Fibroblast of lung (primary cell): ENCODE measurements around the gene PRR23E. TPM values are rescaled to one million over a fixed set of nuclear protein-coding genes. Genes with fewer than 3 reads are reported as not detected.

Source experiments
- DNase-seq, 2 donors: peaks; one replicate each; pipeline versions ENCODE4 v3.0.0 to v3.0.0-alpha.2; 2010; ENCODE audit warnings: low read depth in 2 of 2
- H2AFZ ChIP-seq: 2 replicates; pipeline ENCODE4 v1.5.1; 2012; ENCODE audit warnings: low read length, control low read depth, inconsistent platforms
- H3K27ac ChIP-seq: 2 replicates; pipeline ENCODE4 v1.5.1; 2011; ENCODE audit warnings: low read length, control low read depth; ENCODE audit not compliant: insufficient read depth
- H3K27me3 ChIP-seq: 2 replicates; pipeline ENCODE4 v1.5.1; 2011; ENCODE audit warnings: mild to moderate bottlenecking, low read length; ENCODE audit not compliant: control insufficient read depth, insufficient read depth
- H3K36me3 ChIP-seq: 2 replicates; pipeline ENCODE4 v1.5.1; 2011; ENCODE audit warnings: low read length; ENCODE audit not compliant: control insufficient read depth, insufficient read depth
- H3K4me1 ChIP-seq: 2 replicates; pipeline ENCODE4 v1.5.1; 2011; ENCODE audit warnings: low read length; ENCODE audit not compliant: control insufficient read depth, insufficient read depth; ENCODE audit errors: extremely low read depth
- H3K4me2 ChIP-seq: 2 replicates; pipeline ENCODE4 v1.5.1; 2011; ENCODE audit warnings: low read length, control low read depth; ENCODE audit not compliant: insufficient read depth; ENCODE audit errors: extremely low read depth
- H3K4me3 ChIP-seq, 4 experiments: fragments of 200-600 bp in 1 of 4; sonication (generic) in 1 of 4; replicated peaks in 1 of 4; 2 replicates each; pipeline ENCODE4 v1.5.1; 2011 to 2016; ENCODE audit warnings: low read length in 4 of 4, low read depth in 3 of 4, mild to moderate bottlenecking in 3 of 4, control low read depth in 2 of 4, inconsistent platforms in 1 of 4, mixed read lengths in 1 of 4; ENCODE audit not compliant: insufficient read depth in 1 of 4; ENCODE audit errors: control extremely low read depth in 1 of 4
- H3K79me2 ChIP-seq: 2 replicates; pipeline ENCODE4 v1.5.1; 2012; ENCODE audit warnings: mild to moderate bottlenecking, low read length, inconsistent platforms; ENCODE audit not compliant: control insufficient read depth, insufficient read depth
- H3K9ac ChIP-seq: 2 replicates; pipeline ENCODE4 v1.5.1; 2011; ENCODE audit warnings: mild to moderate bottlenecking, low read length, control low read depth; ENCODE audit not compliant: insufficient read depth
- H3K9me3 ChIP-seq: 2 replicates; pipeline ENCODE4 v1.5.1; 2012; ENCODE audit warnings: low read depth, low read length; ENCODE audit not compliant: control insufficient read depth, insufficient read depth
- H4K20me1 ChIP-seq: 2 replicates; pipeline ENCODE4 v1.5.1; 2011; ENCODE audit warnings: low read length; ENCODE audit not compliant: control insufficient read depth, insufficient read depth; ENCODE audit errors: extremely low read depth
- CTCF ChIP-seq, 2 donors: IDR thresholded peaks in 1 of 2; conservative IDR thresholded peaks in 1 of 2; 1 replicate in 1 of 2; 2 replicates in 1 of 2; pipeline ENCODE4 v1.5.1; 2011 to 2012; ENCODE audit warnings: low read length in 2 of 2, control low read depth in 1 of 2, inconsistent platforms in 1 of 2, low read depth in 1 of 2, mild to moderate bottlenecking in 1 of 2
- EZH2 ChIP-seq: IDR thresholded peaks from 2 replicates; pipeline ENCODE4 v1.5.1; 2012; ENCODE audit warnings: low read length, control low read depth, mild to moderate bottlenecking; ENCODE audit errors: missing control alignments
- polyA plus RNA-seq, 2 donors: library from polyadenylated mRNA; depleted of rRNA in 1 of 2; stranded (reverse) in 1 of 2; unstranded in 1 of 2; fragments of >200 nt; gene quantifications; 2 replicates each; pipeline ENCODE4 v1.2.1, GENCODE V29; 2011 to 2012; ENCODE audit warnings: missing spikeins in 1 of 2
- total RNA-seq: library from RNA; depleted of rRNA; stranded (reverse); fragments of >200 nt; gene quantifications from 2 replicates; pipeline ENCODE4 v1.2.1, GENCODE V29; 2014

Gene PRR23E
- total and polyA plus RNA-seq, 2 donors (not counting 1 experiment from before 2014, with no cell fraction given): not detected

GRCh38 chr3:127150513-127151250 lies 42.2 kb upstream of the PRR23E start:
- no peak overlapping the region for H3K4me3 ChIP-seq
- H3K27me3 ChIP-seq: no peaks in the 10 kb centered on the region
- H3K4me2 ChIP-seq: no peak overlapping the region
- H3K27ac ChIP-seq: no peak overlapping the region
- H3K9me3 ChIP-seq: peaks cover 2% of the 10 kb centered on the region
- TF ChIP-seq EZH2 (no peak), CTCF (conservative IDR thresholded peaks at IDR 0.05 in 1 of 2, IDR thresholded peaks at IDR 0.05 in 1 of 2; ENCODE audit: low read depth in 1 of 2, low read length in 2 of 2) (no peak)
- H3K9ac ChIP-seq: no peak overlapping the region
- H2AFZ ChIP-seq: no peak overlapping the region
- DNase-seq: no peak
- H3K79me2 ChIP-seq: no peaks in the 10 kb centered on the region
- H4K20me1 ChIP-seq: no peaks in the 10 kb centered on the region
- H3K36me3 ChIP-seq: no peaks in the 10 kb centered on the region
- H3K4me1 ChIP-seq: no peaks in the 10 kb centered on the region

- no peak overlapping the region for H3K27ac ChIP-seq
- H4K20me1 ChIP-seq: no peaks in the 10 kb centered on the region
- H3K9me3 ChIP-seq: peaks cover 2% of the 10 kb centered on the region
- H3K4me3 ChIP-seq: no peak overlapping the region
- DNase-seq: no peak
- no peak overlapping the region for H3K4me2 ChIP-seq
- no peaks in the 10 kb centered on the region for H3K36me3 ChIP-seq
- H3K9ac ChIP-seq: no peak overlapping the region
- no peaks in the 10 kb centered on the region for H3K79me2 ChIP-seq
- H2AFZ ChIP-seq: no peak overlapping the region
- H3K27me3 ChIP-seq: no peaks in the 10 kb centered on the region
- H3K4me1 ChIP-seq: no peaks in the 10 kb centered on the region
- no peak for TF ChIP-seq EZH2
- TF ChIP-seq CTCF (conservative IDR thresholded peaks at IDR 0.05 in 1 of 2, IDR thresholded peaks at IDR 0.05 in 1 of 2; ENCODE audit: low read depth in 1 of 2, low read length in 2 of 2): no peak
Measured at GRCh38 chr3:127151251-127151564, 41.7 kb upstream of the PRR23E start.

GRCh38 chr3:127151992-127152650 lies 40.8 kb upstream of the PRR23E start:
- Histone ChIP-seq H3K4me2 (no peak overlapping the region), H3K9me3 (peaks cover 2% of the 10 kb centered on the region), H4K20me1 (no peaks in the 10 kb centered on the region), H3K27ac (no peak overlapping the region), H3K9ac (no peak overlapping the region), H3K27me3 (no peaks in the 10 kb centered on the region), H3K79me2 (no peaks in the 10 kb centered on the region), H3K4me3 (no peak overlapping the region), H2AFZ (no peak overlapping the region), H3K4me1 (no peaks in the 10 kb centered on the region), H3K36me3 (no peaks in the 10 kb centered on the region)
- TF ChIP-seq EZH2 (no peak), CTCF (conservative IDR thresholded peaks at IDR 0.05 in 1 of 2, IDR thresholded peaks at IDR 0.05 in 1 of 2; ENCODE audit: low read depth in 1 of 2, low read length in 2 of 2) (no peak)
- DNase-seq: peak; percentile 50 to 74
